ENCODE data around the gene SYT12. TPM values are rescaled to one million over a fixed set of nuclear protein-coding genes. Genes with fewer than 3 reads are reported as not detected.

SYT12 gene
- total RNA-seq, 4 donors from 2014 or later: 0.08 to 1.7 (median 0.41) TPM

DNA sequence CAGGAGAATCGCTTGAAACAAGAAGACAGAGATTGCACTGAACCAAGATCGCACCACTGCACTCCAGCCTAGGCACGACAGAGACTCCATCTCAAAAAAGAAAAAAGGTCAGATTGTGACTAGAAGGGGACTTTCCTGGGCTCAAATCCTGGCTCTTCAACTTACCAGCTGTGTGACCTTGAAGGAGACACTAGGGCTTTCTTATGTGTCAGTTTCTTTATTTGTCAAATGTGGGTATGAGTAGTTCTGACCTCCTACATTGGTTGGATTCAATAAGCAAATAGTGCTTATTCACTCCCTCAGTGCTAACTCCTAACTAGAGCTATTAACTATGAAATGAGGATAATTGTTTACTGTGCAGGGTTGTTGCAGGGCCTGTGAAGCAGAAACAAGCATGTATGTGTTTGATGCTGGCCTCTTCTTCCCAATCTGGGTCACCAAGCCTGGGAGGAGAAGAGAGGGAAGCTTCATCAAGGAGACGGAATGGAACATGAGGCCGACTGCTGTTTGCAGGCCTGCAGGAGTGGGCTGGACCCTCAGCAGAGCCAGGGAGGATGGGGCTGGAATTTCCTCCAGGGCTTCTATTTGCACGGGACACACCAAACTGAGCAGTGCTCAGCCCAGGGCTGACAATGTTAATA is 56.3 kb downstream of the SYT12 start:
- intact Hi-C loops (cut with DNase I; ENCODE audit: low total_unique reads): no loop called here
- TF ChIP-seq, protein P1, sequence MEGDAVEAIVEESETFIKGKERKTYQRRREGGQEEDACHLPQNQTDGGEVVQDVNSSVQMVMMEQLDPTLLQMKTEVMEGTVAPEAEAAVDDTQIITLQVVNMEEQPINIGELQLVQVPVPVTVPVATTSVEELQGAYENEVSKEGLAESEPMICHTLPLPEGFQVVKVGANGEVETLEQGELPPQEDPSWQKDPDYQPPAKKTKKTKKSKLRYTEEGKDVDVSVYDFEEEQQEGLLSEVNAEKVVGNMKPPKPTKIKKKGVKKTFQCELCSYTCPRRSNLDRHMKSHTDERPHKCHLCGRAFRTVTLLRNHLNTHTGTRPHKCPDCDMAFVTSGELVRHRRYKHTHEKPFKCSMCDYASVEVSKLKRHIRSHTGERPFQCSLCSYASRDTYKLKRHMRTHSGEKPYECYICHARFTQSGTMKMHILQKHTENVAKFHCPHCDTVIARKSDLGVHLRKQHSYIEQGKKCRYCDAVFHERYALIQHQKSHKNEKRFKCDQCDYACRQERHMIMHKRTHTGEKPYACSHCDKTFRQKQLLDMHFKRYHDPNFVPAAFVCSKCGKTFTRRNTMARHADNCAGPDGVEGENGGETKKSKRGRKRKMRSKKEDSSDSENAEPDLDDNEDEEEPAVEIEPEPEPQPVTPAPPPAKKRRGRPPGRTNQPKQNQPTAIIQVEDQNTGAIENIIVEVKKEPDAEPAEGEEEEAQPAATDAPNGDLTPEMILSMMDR (IDR thresholded peaks at IDR 0.05): no peak
- no peak for TF ChIP-seq POLR2A (IDR thresholded peaks at IDR 0.05)
- WGBS, 2 donors: 64 to 65% methylated on average over 6 of the region's 6 CpGs
- no peak for DNase-seq (ENCODE audit: low spot score in 2 of 2)
- no peak overlapping the region for H3K4me3 ChIP-seq (ENCODE audit: low read depth, poor library complexity, severe bottlenecking)

DNA sequence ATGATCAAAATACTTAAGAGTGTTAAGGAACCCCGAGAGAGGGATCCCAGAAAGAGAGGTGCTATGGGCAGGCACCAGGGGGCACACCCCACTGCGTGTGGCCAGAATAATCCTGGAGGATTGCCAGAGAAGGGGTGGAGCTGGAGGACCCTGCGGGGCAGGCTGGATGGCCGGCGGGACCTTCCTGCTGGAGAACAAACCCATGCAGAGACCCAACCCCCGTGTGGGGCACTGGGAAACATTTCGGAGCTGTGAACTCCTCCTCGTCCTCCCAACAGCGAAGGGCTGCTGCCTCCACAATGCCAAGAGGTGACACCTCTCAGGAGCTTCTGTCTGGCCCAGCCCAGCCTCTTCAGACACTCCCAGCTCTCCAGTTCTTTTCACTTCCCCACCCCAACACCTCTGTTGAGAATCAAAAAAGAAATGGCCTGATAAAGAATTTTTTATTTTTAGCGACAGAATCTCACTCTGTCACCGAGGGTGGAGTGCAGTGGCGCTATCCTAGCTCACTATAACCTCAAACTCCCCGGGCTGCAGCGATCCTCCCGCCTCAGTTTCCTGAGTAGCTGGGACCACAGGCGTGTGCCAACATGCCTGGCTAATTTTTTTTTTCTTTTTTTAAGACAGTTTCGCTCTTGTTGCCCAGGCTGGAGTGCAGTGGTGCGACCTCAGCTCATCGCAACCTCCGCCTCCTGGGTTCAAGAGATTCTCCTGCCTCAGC is 59.3 kb downstream of the SYT12 start:
- DNase-seq (ENCODE audit: low spot score in 2 of 2): no peak
- intact Hi-C loops (cut with DNase I; ENCODE audit: low total_unique reads): no loop called here
- no peak overlapping the region for H3K4me3 ChIP-seq (ENCODE audit: low read depth, poor library complexity, severe bottlenecking)
- TF ChIP-seq POLR2A (IDR thresholded peaks at IDR 0.05): no peak
- TF ChIP-seq, protein P1 (IDR thresholded peaks at IDR 0.05): no peak
- 31 to 33% methylated on average over 20 of the region's 20 CpGs for WGBS, 2 donors

DNA sequence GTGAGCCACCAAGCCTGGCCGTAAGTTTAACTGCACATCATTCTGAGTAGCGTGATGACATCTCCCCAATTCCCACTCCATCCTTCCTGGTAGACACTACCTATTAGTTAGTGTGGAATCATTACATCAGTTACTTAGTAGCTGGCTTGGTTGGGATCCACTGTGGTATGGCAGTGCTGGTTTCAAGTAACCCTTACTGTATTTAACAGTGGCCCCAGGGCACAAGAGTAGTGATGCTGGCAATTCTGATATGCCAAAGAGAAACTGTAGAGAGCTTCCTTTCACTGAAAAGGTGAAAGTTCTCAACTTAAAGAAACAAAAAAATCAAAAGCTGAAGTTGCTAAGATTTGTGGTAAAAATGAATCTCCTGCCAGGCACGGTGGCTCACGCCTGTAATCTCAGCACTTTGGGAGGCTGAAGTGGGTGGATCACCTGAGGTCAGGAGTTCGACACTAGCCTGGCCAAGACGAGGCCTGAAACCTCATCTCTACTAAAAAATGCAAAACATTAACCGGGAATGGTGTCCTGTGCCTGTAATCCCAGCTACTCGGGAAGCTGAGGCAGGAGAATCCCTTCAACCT is 60.9 kb downstream of the SYT12 start:
- TF ChIP-seq, protein P1 (IDR thresholded peaks at IDR 0.05): no peak
- no peak for TF ChIP-seq POLR2A (IDR thresholded peaks at IDR 0.05)
- no peak for DNase-seq (ENCODE audit: low spot score in 2 of 2)
- intact Hi-C loops (cut with DNase I; ENCODE audit: low total_unique reads): no loop called here
- WGBS, 2 donors: 85 to 93% methylated on average over 8 of the region's 8 CpGs
- H3K4me3 ChIP-seq (ENCODE audit: low read depth, poor library complexity, severe bottlenecking): no peak overlapping the region

DNA sequence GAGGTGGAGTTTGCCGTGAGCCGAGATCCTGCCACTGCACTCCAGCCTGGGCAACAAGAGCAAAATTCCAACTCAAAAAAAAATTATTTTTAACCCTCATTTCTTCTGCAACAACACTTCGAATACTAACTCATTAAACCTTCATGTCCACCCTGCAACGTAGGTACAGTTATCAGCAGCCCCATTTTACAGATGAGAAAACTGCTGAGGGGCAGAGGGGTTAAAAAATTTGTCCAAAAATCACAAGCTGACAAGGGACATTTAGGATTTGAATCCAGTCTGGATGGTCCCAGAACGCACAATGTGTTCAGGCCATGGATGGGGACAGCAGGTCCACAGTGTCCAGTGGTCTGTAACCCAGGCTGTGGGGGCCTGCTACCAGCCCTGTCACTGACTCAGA is 62.7 kb downstream of the SYT12 start:
- WGBS, 2 donors: 93 to 98% methylated on average over 5 of the region's 5 CpGs
- TF ChIP-seq, protein P1 (IDR thresholded peaks at IDR 0.05): no peak
- TF ChIP-seq POLR2A (IDR thresholded peaks at IDR 0.05): no peak
- intact Hi-C loops (cut with DNase I; ENCODE audit: low total_unique reads): no loop called here
- DNase-seq (ENCODE audit: low spot score in 2 of 2): no peak
- H3K4me3 ChIP-seq (ENCODE audit: low read depth, poor library complexity, severe bottlenecking): no peak overlapping the region

DNA sequence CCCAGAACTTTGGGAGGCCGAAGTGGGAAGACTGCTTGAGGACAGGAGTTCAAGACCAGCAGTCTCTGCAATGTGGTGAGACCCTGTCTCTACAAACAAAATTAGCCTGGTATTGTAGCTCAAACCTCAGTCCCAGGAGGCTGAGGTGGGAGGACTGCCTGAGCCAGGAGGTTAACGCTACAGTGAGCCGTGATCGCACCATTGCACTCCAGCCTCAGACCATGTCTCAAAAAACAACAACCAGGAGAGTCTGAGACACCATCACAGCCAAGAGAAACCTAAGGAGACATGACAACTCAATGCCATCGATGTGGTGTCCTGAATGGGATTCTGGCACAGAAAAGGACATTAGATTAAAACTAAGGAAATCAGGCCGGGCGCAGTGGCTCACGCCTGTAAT is 67.8 kb downstream of the SYT12 start:
- intact Hi-C loops (cut with DNase I; ENCODE audit: low total_unique reads): no loop called here
- DNase-seq (ENCODE audit: low spot score in 2 of 2): no peak
- WGBS, 2 donors: 89 to 95% methylated on average over 8 of the region's 8 CpGs
- TF ChIP-seq POLR2A (IDR thresholded peaks at IDR 0.05): no peak
- TF ChIP-seq, protein P1 (IDR thresholded peaks at IDR 0.05): no peak
- H3K4me3 ChIP-seq (ENCODE audit: low read depth, poor library complexity, severe bottlenecking): no peak overlapping the region
